ENCODE results near the gene AGL.
"Not testable (repeated sequence)": the region's sequence is repeated elsewhere in the genome, so short reads cannot be mapped to it uniquely, and the experiment has no call there.

The AGL gene

DNA sequence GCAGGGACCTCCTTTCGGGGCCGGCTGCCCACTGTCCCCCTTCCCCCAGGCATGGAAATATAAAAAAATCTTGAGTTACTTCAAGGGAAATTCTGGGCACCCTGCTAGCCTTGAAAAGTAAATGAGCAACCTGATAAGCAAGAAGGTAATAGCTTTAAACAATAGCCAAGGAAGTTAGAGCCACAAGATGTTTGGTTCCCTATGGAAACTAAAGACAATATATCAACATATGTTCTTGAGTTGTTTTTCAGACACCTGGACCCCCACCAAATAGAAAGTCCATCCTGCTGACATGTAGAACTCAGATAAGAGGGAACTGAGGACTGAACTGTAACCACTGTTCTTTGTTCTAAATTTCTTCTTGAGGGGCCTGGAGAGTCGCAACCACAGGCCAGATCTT lies 100.3 kb downstream of the AGL start:
- DNase-seq, result no peak

DNA sequence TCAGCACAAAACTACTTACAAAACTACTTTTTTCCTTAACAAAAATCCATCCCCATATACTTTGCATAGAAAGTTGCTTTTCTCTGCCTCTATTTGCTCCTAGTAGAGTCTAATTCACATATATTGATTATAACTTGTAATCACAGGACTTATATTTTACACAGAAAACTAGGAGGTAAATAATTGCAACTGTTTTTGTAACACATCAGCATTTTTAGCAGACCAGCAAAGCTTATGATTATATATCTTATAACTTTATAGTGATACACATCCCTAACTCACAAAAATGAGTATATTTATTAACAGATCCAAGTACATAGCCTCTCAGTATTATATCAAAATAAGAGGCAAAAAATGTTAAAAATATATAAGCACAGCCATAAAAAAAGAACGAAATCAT lies 102.4 kb downstream of the AGL start:
- no peak for DNase-seq

DNA sequence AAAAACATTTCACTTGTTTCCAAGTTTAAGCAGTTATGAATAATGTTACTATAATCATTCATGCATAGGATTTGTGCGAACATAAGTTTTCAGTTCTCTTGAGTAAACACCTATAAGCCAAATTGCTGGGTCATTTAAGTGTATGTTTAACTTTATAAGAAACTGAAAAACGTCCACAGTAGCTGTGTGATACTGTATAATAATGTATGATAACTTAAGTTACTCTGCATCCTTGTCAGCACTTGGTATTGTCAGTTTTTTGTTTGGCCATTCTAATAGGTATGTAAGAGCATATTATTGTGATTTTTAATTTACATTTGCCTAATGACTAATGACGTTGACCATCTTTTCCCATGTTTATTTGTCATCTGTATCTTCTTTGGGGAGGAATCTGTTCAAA lies 105.2 kb downstream of the AGL start:
- DNase-seq, result no peak

DNA sequence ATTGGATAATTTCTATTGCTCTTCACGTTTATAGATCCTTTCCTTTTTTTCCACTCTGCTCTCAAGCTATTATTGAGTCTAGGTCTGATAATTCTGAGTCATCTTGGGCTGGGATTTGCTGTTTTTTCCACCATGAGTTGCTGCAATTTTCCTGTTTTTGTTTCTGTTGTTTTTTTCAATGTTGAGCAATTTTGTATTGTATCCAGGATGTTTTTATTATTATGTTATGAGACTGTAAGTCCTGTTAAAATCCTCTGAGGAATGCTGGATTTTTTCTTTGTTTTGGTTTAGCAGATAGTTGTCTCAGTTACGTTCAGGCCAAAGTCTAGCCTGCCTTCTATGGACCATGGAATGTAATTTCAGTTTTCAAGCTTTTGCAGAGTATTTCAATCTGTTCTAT lies 106.6 kb downstream of the AGL start:
- DNase-seq, result no peak

DNA sequence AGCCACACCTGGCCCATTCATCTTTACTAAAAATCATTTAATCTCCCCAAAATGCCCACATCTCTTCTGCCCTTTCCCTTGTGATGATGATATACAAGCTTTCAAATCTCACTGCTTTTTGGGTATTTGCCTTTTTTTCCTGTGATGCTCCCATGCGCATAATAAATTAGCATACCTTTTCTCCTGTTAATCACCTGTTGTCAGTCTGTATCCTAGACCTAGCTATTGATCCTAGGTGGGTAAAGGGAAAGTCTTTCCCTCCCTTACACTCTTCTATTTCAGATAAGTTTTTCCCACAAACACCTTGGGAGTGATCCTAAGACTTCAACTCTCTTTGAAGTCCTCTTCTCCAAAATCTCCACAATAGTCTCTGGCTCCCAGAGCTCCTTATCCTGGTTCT lies 107.7 kb downstream of the AGL start:
- no peak for DNase-seq

DNA sequence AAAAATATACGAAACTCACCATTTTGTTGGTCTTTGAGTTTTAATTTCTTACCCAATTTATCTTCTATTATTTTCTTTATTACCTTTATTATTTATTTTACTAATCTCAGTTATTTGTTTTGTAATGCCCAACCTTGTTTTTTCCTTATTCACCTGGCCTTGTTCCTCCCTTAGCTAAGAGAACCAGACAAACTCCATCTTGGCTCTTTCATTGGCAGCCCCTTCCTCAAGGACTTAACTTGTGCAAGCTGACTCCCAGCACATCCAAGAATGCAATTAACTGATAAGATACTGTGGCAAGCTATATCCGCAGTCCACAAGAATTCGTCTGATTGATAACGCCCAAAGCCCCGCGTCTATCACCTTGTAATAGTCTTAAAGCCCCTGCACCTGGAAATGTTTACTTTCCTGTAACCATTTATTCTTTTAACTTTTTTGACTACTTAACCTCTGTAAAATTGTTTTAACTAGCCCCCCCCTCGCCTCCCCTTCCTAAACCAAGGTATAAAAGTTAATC lies 109.1 kb downstream of the AGL start:
- DNase-seq, result not testable (repeated sequence)

DNA sequence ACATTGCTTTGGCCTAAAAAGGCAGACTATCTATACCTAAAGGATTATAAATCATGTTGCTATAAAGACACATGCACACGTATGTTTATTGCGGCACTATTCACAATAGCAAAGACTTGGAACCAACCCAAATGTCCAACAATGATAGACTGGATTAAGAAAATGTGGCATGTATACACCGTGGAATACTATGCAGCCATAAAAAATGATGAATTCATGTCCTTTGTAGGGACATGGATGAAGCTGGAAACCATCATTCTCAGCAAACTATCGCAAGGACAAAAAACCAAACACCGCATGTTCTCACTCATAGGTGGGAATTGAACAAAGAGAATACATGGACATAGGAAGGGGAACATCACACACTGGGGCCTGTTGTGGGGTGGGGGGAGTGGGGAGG lies 110.1 kb downstream of the AGL start:
- not testable (repeated sequence) for DNase-seq

DNA sequence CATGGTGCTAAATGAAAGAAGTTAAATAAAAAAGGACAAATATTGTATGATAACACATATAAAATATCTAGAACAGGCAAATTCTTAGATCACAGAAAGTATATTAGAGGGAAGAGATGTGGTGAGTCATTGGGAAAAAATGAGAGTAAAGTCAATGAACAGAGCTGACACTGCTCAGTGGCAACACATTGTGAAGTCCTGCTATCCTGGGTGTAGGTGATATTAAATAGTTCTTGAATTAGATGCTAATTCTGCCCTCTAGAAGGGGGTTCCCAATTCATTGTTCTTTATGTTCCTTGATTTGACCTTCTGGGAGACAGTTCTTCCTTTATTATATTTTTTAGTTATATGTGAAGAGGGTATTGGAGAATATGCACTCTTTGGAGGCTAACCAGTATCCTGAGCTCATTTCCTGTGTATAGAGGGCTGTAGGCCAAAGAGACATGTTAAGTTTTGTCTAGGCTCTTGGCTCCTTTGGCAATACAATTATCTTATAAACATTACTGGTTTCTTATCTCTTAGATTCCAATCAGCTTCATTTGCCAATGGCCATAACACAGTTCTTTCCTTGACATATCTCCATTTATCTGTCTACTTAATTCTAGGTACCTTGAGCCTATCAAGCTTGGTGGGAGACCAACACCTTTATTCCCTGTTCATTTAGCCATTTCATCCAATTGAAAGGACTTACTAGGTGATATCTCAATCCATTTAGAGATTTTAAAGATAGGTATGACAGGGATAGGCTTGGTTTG lies 113.1 kb downstream of the AGL start:
- DNase-seq, result no peak

DNA sequence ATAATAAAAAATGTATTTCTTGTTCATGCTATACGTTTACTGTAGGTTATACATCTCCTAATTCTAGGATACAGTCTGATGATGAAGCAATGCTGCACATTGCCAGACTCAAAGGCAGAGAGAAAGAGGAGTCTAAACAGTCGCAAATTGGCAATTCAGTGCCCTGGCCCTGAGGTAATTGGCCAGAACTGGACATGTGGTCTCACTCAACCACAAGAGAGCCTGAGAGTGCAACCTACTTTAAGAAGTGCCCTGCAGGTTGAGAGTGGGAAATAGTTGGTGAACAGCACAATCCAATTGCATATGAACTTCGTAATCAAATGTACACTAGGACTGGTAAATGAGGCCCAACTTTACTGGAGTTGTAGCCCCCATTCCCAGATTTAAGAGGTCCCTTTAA lies 114.6 kb downstream of the AGL start:
- no peak for DNase-seq

DNA sequence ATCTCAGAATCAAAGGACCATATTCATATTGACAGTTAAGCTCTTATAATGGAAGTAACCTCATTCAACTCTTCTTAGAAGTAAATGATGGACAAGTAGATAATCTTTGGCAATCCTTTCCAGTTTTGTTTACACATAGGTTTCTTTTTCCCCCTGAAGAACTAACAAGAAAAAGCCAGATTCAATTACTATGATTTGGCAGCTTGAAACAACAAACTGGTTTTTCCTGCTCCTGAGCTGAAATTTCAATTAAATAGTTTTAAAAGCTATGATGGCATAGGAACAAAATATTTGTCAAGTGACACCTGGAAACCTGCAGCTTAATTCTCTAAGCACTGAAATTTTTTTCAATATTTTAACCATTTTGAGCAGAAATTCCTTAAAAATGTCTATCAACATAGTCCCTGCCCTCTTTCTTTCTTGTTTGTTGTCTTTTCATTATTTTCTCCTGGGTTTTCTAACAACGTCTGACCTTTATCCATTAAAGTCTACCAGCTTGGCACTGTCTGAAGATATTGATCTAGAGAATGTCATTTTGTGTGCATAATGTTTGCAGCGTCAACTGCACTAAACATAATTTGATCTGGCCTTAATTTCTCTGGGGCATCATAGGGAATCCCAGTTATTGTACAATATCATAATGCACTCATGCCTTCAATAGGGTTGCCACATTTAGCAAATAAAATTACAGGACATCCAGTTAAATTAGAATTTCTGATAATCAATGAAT lies 115.7 kb downstream of the AGL start:
- no peak for DNase-seq

DNA sequence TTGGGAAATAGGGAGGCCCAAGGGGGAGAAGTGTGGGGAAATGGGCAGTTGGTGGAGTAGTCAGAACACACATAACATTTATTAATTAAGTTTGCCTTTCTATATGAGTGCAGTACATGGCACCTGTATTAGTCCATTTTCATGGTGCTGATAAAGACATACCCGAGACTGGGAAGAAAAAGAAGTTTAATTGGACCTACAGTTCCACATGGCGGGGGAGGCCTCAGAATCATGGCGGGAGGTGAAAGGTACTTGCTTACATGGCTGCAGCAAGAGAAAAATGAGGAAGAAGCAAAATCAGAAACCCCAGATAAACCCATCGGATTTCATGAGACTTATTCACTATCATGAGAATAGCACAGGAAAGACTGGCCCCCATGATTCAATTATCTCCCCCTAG lies 118.1 kb downstream of the AGL start:
- no peak for DNase-seq

DNA sequence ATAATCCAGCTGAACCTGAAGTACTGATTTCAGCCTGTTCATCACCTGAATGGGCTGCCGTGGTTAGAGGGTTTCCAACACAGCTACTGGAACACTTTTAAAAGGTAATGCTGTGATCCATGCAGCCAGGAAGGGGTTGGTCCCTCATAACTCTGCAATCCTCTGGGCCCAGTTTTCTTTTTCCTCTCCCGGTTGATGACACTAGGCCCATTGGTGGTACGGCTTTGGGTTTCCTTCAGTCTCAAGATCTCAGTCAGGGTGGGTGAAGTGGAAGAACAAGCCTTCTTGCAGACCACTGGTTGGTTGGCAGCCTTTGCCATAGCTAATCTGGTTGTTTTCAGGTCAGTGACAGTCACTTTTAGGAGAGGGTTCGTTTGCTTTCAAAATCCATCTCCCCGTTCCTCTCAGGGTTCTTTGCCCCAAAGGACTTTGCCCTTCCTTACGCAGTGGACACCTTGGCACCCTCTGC lies 119.1 kb downstream of the AGL start:
- peak; percentile 25 for DNase-seq

DNA sequence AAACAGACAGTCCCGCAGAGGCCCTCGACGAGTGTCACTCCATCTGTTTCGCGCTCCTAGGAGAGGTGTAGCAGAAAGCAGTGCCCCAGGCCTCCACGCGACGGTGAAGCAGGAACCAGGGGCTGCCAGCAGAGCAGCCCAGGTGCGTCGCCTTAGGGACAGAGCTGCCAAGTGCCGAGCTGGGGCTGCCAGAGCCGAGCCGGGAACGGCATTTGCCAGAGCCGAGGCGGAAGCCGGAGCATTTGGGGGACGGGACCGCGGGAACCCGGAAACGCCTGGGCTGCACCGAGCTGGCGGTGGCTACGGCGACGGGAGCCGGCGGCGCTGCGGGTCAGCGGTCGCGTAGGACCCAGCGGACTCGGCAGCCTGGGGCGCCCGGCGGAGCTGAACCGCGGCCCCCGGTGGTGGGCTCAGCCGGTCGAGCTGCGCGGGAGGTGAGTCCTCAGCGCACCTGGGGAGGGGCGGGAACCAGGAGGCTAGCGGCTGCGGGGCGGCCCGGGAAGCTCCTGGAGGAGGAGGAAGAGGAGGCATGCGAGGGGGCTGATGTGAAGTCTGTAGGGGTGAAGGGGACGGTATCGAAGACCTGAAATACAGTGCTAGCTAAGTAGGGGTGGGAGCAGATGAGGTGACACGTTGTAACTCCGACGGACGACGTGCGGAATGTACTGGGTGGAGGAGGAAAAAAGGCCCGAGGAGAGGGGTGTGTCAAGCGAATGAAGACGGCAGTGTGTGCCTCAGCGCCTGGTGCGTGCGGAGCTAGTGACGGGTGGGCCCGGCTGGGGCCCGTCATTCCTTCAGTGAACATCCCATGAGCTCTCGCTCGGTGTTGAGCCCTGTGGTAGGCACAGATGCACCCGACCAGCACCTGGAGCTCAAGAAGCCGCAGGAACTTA lies 119.8 kb downstream of the AGL start, which contains the start of gene SLC35A3:
SLC35A3 (plus strand) TSS at position 268 of the 893 bp plus-strand sequence. CDS start 23,559 bp downstream, outside the sequence.
- DNase-seq, result peak; percentile 85

DNA sequence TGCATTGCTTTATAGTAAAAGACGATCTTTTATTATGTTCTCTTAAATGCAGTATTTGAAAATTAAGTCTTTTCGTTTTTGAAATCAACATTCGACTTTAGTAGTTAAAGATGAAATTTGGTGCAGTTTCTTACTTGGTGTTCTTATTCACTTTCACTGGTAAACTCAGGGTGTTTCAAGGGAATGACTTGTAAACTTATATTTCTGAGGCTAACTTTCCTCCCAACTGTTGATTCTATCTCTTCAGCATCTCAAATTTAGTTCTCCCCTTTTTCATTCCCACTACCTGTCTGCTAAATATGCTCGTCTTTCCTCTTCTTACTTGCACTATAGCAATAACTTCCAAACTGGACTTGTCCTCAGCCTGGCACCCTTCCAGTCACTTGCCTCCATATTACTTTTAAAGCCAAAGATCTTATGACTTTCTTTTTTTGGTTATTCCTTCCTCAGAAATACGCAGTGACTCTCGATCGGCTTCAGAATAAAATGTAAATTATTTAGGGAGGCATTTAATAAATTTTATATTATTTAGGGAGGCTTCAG lies 120.6 kb downstream of the AGL start:
- no peak for DNase-seq

DNA sequence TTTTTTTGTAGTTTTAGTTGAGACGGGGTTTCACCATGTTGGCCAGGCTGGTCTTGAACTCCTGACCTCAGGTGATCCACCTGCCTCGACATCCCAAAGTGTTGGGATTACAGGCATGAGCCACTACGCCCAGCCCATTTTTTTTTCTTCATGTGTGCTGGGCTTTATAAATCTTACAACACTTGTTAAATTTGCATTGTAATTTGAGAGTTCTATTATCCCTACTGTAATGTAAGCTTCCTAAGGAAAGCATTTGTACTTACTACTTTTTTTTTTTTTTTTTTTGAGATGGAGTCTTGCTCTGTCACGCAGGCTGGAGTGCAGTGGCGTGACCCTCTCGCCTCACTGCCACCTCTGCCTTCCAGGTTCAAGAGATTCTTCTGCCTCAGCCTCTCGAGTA lies 121.9 kb downstream of the AGL start:
- DNase-seq, result not testable (repeated sequence)
